Measurements from ENCODE around the gene ARHGAP21.
"Not testable (repeated sequence)": the region's sequence is repeated elsewhere in the genome, so short reads cannot be mapped to it uniquely, and the experiment has no call there.

The ARHGAP21 gene

GRCh38 chr10:24680647-24681524, 42.8 kb downstream of the ARHGAP21 start:
- no peak for DNase-seq

GRCh38 chr10:24678757-24679156, 44.9 kb downstream of the ARHGAP21 start:
- no peak for DNase-seq

- DNase-seq: no peak
These were observed 48.6 kb downstream of the ARHGAP21 start for GRCh38 chr10:24674892-24675632.

GRCh38 chr10:24670964-24671670, 52.6 kb downstream of the ARHGAP21 start:
- no peak for DNase-seq

GRCh38 chr10:24669285-24669852, 54.3 kb downstream of the ARHGAP21 start:
- DNase-seq: no peak

DNA sequence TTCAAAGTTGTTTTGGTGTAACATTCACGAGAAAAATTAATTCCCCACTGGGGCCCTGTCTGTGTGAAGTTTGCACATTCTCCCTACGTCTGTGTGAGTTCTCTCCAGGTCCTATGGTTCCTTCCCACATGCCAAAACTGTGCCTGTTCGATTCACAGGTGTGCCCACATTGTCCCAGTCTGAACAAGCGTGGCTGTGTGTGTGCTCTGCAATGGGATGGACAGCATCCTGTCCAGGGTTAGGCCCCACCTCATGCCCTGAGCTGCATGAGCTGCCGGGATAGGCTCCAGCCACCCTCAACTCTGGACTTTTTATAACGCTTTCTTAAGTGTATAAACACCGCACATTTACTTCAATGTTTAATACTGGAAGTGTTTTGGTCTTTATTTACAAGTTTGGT, 55.4 kb downstream of the ARHGAP21 start:
- no peak for DNase-seq

DNA sequence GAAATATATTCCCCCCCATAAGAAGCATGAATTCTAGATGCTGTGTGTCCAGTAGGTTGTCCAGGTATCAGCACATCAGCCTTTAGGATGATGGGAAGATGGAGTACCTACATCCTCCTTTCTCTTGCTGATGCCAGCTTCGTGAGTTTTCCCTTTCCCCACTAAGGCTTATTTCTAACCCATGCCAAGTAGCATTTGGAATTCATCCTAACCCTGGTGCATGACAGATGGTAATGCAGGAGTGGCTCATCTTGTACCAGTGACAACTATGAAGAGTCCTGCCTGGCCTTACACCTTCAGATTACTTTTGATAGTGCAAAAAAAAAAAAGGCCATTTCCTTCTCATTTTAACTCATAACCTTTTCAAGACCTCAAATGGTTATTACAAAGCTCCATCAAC, 58.7 kb downstream of the ARHGAP21 start:
- DNase-seq: no peak

GRCh38 chr10:24661376-24661775, 62.3 kb downstream of the ARHGAP21 start:
- DNase-seq: no peak

GRCh38 chr10:24658319-24658718, 65.4 kb downstream of the ARHGAP21 start:
- DNase-seq: not testable (repeated sequence)

- DNase-seq: not testable (repeated sequence)
These were observed 67.4 kb downstream of the ARHGAP21 start for GRCh38 chr10:24656326-24656725.

DNA sequence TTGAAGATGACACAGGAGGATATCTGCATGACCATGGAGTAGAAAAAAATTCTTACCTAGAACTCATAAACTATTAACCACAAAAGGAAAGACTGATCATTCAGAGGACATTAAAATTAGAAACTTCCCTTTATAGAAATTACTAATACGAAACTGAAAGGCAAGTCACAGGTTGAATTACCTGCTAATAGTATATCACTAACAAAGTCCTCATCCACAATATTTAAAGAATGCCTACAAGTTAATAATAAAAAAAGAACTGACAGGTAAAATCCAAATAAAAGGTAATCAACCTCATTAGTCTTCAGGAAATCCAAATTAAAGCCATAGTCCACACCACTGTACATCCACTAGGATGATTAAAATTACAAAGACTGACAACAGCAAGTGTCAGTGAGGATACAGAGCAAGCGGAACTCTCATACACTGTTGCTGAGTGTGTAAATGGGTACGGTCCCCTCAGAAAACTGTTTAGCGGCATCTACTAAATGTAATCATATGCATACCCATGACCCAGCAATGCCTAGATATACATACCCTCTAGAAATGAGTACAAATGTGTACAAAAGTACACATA, 71.2 kb downstream of the ARHGAP21 start:
- no peak for DNase-seq

DNA sequence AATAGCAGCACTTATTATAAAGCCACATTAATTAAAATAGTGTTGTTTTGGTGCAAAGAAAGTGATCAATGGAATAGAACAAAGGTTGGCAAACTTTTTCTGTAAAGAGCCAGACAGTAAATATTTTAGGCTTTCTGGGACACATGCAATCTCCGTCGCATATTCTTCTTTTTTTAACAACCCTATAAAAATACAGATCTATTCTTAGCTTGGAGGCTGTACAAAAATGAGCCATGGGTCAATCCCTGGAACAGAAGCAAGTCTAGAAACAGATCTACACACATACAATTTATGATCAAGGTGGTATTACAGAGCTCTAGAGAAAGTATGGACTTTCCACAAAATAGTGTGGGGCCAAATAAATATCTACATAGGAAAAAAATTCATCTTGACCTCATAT, 71.8 kb downstream of the ARHGAP21 start:
- DNase-seq: no peak

DNA sequence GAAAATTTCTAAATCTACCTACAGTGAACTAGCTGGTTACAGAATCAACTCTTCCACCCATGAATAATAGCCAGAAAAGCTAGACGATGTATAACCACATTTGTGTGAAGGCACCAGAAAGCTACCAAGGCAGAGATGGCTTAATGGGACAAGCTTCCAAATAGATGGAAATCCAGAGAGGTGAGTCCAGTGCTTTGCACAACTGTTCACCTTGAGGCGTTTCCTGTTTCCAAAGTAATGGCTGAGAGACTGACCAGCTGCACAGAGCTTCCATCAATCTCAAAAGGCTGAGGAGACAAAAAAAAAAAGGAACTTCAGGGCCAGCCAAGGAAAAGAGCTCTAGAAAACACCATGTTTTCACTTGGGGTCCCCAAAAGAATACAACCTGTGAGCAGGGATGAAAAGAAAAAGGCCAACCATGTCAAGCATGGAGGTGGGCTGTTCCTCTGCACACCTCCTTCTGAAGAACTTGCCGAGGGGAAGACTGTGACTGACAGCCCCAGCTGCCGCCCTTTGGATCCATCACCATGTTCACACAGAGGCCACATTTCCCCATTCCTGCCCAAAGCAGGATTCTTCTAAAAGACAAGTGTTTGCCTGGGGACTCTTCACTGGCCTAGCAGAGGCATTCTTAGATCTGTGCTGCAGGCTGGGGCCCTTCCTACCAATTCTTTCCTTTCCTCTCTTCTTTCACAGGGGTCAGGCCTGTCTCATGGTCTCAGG, 72.9 kb downstream of the ARHGAP21 start:
- no peak for DNase-seq

GRCh38 chr10:24645784-24646183, 77.9 kb downstream of the ARHGAP21 start:
- DNase-seq: peak in 1 of 2 donors; percentile 23

DNA sequence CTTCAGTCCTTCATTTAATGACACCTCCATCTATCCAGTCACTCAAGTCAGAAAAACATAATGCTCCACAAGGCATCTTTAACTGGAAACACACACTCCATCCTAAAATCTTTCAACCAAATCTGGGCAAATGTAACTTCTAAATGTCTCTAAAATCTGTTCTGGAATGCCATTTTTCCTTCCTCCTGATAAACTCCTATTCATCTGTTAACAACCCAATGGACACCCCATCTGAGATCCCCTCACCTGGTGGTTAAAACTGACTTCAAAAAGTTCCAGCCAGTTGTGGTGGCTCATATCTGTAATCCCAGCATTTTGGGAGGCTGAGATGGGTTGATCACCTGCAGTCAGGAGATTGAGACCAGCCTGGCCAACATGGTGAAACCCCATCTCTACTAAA, 78.7 kb downstream of the ARHGAP21 start:
- DNase-seq: no peak

- no peak for DNase-seq
These were observed 79.9 kb downstream of the ARHGAP21 start for GRCh38 chr10:24643679-24644209.

DNA sequence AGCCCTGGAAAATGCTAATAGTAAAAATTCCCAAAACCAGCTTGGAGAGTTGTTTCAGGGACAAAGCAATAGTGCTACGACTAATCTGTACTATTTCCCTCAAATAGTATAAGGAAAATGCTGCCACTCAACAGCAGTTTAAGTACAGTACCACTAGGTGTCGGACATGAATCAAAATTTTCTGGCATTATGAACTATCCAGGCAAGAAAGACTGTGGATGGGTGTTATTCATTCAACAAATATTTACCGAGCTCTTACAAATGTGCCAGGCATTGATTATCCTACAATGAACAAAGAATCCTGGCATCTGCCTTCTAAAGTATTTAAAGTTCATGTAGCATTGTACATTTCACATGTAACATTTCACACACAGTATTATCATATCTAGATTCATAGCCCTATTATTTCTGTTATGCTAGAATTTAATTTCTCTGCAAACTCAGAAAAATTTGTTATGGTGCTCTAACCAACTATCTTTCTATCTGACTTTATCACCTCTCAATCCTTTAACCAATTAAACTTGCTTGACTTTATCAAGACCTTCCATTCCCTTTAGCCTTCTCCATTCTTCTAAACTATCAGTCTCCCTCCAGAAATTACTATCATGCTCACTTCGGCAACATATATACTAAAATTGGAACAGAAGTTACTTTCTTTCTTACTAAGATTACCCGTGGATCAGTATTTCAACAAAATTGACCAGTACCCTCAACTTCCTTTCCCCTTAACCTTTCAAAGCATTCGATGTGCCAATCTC, 80.6 kb downstream of the ARHGAP21 start:
- DNase-seq: peak in 1 of 2 donors; percentile 70

DNA sequence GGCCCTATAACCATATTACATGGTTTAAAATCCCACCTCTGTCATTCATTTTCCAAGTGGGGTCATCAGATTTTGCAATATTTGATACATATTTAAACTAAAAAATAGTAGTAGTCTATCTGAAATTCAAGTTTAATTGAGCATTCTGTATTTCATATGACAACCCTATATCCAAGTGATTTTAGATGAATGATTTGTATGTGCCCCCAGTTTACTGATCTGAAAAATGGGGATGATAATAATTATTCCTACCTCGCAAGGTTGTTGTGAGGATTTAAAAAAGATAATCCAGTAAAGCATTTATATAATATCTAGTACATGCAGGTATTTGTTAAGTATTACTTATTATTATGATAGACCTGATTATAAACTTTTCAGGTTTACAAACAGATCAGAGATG, 84.6 kb downstream of the ARHGAP21 start:
- DNase-seq: no peak

DNA sequence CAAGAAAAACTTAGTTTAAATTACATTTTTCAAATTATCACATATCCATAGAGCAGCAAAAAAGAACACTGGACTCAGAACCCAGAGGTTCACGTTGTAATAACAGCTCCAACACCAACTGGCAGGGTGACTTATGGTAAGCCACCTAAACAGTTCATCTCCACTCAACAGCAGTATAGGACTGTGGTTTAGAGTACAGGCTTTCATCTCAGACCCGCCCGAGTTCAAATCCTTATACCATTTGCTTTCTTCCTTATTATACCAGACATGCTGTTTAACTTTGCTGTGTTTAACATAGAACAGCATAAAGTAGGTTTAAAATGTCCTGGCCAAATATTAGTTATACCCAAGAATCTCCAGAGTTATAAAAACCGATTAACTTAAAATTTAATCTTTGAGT, 97.9 kb downstream of the ARHGAP21 start:
- DNase-seq: no peak

DNA sequence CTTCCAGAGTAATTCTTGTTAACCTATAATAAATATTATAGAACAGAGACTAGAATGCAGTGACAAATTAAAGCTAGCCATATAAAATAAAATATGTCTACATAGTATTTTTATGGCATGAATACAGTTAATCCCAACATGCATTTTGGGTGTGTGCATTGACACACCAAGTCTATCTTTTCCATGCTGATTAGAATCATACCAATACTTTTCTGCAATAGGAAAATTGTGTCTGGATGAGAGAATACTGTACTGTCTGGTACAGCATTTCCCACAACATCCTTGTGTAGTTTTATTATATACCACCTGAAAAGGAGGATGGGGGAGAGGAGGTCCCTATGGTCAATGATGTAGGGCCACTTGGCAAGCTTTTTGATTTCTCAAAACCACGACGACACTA, 100.3 kb downstream of the ARHGAP21 start:
- no peak for DNase-seq

GRCh38 chr10:24622781-24623301, 100.8 kb downstream of the ARHGAP21 start:
- peak; percentile 26 to 50 for DNase-seq

All from CD4-positive, alpha-beta T cell treated with Interleukin-4 for 1 hour (primary cell).